Activated CD8-positive, alpha-beta memory T cell treated with anti-CD3 and anti-CD28 coated beads for 24 hours (primary cell): ENCODE data around the gene CCDC30.
A peak's percentile ranks its signal among the peaks of the same experiment; 100 is the strongest.
"Not testable (repeated sequence)": the region's sequence is repeated elsewhere in the genome, so short reads cannot be mapped to it uniquely, and the experiment has no call there.

ENCODE experiments used
- DNase-seq: peaks from one replicate; pipeline ENCODE4 v3.0.0-alpha.2; 2020

CCDC30 gene

DNA sequence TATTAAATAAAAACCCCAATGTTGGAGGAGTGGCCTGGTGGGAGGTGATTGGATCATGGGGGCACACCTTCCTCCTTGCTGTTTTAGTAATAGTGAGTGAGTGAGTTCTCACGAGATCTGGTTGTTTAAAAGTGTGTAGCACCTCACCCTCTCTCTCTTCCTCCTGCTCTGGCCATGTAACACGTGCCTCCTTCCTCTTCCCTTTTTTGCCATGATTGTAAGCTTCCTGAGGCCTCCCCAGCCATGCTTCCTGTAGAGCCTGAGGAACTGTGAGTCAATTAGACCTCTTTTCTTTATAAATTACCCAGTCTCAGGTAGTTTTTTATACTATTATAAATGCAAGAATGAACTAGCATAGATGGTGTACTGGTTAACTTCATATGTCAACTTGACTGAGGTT, 68.0 kb downstream of the CCDC30 start:
- DNase-seq: no peak

DNA sequence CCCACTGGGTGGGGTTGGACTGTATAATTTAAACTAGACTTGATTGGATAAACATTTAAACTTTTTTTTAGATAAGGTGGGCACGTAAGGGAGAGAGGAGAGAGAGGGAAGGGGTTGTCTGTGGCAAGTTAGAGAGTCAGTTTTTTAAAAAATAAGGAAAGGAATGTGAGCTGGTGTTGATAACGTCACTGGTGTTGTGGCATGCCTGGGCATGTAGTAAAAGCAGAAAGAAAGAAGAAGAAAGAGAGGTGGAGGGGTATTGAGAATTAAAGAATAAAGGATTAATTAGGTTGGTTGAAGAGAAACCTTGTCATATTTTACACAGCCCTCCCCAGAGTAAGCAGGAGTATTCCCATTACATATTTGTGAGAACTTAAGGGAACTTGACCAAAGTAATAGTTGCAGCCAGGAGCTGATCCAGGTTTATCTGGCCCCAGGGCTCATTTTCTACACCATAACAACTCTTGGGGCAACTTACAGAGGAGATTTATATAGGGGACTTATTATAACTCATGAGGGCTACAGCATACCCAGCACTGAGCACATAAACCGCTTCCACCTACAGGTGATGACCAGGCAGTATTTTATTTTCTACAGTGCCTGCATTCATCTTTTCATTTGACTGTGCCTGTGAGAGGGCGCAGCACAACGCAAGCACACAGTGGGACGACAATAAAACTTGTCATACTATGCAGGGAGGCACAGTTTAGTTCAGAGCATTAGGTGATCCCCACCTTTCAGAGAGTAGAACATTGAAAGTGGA, 70.2 kb downstream of the CCDC30 start:
- no peak for DNase-seq

DNA sequence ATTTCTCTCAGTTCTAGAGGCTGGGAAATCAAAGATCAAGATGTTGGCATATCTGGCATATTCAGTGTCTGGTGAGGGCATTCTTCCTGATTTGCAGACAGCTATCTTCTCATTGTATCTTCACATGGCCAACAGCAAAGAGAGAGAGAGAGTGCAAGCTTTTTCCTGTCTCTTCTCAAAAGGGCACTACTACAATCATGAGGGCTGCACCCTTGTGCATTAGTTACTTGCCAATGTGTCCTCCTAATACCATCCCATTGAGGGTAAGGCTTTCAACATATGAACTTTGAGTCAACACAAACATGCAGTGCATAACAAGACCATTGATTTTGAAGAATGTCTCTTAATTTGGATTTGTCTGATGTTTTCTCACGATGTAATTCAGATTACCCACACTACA, 78.0 kb downstream of the CCDC30 start:
- no peak for DNase-seq

DNA sequence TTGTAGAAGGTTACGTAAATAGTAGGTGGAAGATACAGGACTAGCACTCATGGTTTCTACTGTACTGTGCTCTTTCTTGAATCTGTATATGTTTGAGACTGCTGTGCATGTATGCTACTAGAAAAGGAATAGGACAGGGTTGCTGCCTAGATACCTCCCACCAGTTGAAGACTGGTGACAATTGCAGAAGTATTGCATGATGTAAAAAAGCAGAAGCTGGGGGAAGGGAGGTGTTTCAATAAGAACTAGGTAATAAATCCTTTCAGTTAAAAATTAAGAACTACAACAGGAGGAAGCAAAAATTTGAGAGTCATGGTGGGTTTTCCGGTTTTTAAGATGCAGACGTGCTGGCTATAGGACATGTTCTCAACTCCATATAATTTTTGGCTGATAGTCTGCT, 88.1 kb downstream of the CCDC30 start:
- DNase-seq: no peak

DNA sequence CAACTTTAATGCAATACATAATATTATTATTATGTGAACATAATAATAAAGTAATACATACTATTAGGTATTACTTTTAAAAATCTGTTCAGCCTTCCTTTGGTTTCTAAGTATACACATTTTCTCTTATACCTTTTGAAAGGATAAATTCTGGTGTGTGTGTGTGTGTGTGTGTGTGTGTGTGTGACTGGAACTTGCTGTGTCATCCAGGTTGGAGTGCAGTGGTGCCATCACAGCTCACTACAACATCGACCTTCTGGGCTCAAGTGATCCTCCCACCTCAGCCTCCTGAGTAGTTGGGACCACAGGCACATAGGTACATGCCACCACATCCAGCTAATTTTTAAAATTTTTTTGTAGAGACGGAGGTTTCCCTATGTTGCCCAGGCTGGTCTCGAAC, 88.5 kb downstream of the CCDC30 start:
- DNase-seq: no peak

DNA sequence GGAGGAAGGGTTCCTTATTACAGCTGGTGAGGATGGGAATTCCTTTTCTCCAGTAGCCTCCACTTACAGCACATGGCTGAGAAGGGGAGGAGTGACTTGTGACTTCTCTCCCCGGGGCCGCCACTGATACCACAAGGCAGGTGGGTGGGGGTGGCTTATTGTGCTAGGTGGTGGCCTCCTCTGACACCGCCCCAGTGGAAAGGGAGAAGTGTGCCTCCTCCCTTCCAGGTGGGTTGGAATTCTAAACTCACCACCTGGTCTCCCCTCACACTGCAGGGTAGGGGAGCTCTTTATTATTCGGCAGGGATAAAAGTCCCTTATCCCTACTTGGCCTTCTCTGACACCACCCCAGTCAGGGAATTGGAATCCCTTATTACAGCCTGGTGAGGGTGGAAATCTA, 89.5 kb downstream of the CCDC30 start:
- no peak for DNase-seq

DNA sequence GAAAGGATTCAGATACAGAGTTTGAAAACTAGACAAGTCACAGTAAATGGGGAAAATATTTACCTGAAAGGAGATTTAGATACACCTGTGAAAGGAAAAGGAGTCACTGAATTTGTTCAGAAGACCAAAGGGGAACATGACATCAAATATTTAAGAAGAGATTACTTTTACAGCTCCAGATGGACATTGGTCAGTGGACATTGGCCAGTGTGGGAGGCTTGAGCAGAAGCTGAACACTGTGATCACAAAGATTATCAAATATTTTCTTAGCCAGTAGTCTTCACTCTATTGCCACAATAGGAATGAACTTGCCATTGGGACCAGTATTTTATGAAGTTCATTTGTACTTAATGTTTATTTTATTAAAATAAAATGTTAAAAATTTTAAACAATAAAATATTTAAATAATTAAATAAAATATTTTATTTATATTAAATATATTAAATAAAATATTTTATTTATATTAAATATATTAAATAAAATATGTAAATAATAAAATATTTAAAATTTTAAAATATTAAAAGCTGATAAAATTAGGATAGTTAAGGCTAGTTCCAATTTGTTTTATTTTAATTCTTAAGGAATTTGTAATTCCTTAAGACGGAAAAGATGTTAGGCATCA, 94.3 kb downstream of the CCDC30 start:
- DNase-seq: no peak

DNA sequence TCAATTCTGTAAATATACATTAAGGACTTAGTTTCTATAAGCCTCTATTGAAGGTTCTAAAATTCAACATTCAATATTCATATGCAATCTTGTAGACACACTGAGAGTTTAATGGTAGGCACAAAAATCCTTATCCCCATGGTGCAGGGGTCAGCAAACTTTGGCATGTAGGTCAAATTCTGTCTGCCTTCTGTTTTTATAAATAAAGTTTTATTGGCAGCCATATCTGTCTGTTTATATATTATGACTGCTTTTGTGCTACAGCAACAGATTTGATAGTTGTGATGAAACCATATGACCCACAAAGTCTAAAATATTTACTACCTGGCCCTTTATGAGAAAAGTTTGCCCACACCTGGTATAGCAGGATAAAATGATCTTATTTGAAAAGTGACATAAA, 104.0 kb downstream of the CCDC30 start:
- no peak for DNase-seq

DNA sequence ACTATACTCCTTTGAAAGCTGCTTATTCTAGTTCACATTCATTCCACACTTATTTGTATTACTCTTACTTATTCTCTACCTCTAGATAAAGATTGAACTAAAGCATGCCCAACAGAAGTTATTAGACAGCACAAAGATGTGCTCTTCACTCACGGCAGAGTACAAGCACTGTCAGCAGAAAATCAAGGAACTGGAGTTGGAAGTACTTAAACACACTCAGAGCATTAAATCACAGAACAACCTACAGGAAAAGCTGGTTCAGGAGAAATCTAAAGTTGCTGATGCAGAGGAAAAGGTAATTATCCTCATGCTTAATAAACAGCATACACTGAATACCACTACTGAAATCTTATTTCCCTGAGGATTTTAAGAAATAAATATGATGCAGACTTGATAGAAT, 113.8 kb downstream of the CCDC30 start:
- DNase-seq: no peak

DNA sequence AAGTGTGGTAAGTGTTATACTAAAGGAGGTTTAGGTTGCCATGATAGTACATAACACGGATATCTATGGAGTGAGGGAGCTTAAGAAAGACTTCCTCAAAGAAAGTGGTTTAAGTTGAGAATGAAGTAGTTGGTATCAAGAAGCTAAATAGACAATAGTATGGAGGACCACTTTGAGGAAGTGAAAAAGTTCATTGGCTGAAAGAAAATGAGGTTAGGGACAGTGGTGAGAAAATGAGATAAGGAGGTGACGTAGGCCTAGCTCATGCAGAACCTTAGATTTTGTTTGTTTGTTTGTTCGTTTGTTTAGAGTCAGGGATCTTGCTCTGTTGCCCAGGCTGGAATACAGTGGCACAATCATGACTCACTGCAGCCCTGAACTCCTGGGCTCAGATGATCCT, 122.9 kb downstream of the CCDC30 start:
- DNase-seq: no peak

DNA sequence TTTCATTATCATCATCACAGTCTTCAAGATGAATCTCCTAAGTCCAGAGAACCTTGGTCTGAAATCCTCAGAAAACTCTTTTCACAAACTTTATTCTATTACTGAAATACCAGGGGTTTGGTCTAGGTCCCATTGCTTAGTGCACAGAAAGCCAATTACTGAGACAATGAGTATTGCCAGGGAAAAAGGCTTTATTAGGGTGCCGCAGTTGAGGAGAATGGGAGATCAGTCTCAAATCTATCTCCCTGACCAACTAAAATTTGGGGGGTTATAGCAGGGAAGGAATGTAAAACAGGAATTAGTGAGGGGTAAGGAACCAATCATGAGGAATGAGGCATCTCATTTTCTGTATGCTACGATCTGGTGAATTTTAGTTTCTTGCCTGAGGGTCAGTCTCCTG, 124.7 kb downstream of the CCDC30 start:
- no peak for DNase-seq

DNA sequence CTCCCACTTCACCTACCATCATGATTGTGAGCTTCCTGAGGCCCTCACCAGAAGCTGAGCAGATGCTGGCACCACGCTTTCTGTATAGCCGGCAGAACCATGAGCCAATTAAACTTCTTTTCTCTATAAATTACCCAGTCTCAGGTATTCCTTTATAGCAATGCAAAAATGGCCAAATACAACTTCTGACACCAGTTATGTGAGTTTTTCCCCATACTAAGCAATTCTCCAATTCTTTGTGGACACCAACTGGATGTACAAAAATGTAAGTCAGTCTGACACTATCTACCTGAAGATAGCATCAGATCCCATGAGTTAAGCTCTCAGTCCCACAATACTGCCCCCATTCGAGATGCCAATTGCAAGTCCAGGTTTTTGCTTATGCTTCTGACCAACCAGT, 129.7 kb downstream of the CCDC30 start:
- no peak for DNase-seq

DNA sequence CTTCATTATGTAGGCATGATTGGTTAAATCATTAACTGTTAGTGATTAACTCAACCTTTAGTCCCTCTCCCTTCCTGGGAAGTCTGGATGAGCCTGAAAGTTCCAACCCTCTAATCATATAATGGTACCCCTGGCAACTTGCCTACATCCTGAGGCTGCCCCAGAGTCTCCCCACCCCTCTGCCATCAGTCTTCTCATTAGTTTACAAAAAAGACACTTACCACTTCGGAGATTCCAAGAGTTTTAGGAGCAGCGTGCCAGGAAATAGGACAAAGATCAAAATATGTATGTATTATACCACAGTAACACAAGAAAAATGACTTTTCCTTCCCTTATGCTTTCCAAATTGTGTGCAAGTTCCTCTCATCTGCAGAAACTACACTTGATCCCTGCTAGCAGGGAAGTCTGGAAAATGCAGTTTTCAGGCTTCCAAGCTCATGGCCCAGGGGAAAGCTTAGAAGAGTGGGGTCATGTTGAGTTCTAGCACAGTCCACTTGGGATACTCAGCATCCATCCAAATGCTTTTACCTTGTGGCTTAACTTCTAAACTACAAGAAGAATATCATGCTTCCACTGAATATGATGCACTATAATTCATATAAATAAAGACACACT, 130.5 kb downstream of the CCDC30 start:
- DNase-seq: no peak

DNA sequence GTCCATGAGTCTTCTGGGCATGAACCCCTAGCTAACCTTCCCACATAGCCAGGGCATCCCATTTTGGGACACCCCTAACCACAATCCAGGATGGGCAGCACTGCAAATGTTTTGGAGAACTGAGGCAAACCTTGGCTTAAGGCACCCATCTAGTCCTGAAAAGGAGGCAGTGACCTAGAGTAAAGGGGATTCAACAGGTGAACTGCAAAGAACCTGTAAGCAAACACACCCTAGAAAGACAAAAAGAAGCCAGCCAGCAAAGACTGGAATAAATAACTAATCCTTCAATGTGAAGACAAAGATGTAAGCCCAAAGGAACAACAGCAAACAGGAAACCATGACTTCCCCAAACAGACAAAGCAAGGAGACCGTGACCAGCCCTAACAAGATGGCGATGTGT, 138.4 kb downstream of the CCDC30 start:
- DNase-seq: no peak

DNA sequence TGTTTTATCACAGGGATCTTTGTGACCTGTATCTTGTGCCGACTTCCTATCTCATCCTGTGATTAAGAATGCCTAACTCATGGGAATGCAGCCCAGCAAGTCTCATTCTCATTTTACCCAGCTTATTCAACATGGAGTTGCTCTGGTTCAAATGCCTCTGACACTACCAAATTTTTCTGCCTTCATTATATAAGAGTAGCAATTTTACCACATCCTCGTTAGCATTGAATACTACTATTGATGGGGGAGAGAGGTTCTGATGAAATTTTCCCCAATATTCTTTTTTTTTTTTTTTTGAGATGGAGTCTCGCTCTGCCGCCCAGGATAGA, 150.7 kb downstream of the CCDC30 start:
- DNase-seq: no peak

DNA sequence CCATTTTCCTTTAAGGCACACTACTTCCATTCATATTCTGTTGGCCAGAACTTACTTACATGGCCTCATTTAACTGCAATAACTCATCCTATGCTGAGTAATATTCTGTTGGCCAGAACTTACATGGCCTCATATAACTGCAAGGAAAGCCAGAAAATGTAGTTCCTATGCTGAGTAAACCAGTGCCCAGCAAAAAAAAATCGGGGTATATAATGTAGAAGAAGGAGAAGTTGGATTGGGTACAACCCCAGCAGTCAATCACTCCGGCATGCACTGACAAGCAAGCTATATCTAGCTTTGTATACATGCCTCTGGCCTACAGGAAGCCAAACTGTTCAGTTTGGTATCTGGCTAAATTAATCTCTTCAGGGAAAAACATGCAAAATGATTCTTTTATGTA, 155.8 kb downstream of the CCDC30 start:
- DNase-seq: no peak

DNA sequence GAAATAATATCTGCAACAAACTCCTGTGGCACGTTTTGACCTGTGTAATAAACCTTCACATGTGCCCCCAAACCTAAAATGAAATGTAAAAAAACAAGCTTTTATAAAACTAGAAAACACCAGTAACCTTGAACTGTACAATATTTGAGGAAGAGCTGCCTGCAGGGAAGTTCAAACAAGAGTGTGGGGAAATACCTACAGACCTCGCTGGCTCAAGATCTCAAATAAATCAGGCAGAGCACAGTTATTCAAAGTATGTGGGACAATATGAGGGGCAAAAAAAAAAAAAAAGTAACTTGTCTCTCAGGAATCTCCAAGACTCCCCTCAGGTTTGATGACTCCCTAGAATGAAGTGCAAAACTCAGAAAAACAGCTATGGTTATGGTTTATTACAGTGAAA, 157.2 kb downstream of the CCDC30 start:
- no peak for DNase-seq

DNA sequence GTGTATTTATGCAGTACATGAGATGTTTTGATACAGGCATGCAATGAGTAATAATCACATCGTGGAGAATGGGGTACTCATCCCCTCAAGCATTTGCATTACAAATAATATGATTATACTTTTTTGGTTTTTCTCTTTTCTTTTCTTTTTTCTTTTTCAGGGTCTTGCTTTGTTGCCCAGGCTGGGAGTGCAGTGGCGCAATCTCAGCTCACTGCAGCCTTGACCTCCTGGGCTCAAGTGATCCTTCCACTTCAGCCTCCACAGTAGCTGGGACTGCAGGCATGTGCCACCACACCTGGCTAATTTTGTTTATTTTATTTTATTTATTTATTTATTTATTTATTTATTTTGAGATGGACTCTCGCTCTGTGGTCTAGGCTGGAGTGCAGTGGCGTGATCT, 158.1 kb downstream of the CCDC30 start:
- DNase-seq: not testable (repeated sequence)

DNA sequence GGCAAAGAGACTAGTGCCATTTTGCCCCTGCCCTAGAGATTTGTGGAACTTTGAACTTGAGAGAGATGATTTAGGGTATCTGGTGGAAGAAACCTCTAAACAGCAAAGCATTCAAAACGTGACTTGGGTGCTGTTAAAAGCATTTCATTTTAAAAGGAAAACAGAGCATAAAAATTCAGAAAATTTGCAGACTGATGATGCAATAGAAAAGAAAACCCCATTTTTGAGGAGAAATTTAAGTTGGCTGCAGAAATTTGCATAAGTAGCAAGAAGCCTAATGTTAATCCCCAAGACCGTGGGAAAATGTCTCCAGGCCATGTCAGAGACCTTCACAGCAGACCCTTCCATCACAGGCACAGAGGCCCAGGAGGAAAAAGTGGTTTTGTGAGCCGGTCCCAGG, 164.1 kb downstream of the CCDC30 start:
- not testable (repeated sequence) for DNase-seq

DNA sequence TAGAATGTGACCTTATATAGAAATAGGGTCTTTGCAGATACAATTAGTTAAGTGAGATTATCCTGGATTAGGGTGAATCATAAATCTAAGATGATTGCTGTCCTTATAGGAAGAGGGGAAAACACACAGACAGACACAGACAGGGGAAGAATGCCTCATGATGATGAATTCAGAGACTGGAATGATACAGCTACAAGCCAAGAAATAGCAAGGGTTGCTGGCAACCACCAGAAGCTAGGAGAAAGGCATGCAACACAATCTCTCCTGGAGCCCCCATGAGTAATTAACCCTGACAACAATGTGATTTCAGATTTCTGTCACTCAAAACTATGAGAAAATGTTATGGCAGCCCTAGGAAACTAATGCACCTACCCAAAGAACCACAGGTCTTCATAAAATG, 176.0 kb downstream of the CCDC30 start:
- DNase-seq: no peak

DNA sequence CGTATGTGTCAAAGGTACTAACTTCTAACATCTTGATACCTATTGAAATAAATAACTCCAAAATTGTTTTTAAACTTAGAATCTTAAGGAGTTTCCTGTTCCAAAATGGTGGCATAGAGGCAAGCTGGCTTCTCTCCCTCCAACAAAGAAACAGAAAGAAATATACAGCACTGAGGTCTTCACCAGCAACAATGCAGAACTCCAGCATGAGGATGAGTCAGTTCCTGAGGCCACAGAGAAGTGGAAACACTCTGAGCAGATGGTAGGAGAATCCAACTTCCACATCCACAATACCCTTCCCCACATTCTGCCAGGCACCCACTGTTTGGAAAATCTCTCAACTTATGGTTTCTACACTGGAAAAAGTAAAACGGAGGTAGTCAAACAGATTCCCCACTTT, 183.0 kb downstream of the CCDC30 start:
- no peak for DNase-seq

DNA sequence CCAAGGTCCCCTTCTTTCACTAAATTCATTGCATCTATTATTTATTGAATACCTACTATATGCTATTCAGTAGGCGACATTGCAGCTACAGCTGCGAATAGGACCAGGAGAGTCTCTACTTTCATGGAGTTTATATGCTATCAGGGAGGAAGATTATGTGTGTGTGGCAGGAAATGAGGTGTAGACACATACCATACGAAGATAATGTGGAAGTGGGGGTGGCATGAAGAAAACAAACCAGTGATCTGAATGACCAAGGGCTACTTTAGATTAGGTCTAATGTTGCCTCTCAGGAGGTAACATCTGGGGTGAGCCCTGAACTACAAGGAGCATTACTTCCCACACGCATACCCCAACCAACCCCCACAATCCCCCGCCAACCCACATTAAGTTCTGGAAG, 194.1 kb downstream of the CCDC30 start:
- DNase-seq: no peak

DNA sequence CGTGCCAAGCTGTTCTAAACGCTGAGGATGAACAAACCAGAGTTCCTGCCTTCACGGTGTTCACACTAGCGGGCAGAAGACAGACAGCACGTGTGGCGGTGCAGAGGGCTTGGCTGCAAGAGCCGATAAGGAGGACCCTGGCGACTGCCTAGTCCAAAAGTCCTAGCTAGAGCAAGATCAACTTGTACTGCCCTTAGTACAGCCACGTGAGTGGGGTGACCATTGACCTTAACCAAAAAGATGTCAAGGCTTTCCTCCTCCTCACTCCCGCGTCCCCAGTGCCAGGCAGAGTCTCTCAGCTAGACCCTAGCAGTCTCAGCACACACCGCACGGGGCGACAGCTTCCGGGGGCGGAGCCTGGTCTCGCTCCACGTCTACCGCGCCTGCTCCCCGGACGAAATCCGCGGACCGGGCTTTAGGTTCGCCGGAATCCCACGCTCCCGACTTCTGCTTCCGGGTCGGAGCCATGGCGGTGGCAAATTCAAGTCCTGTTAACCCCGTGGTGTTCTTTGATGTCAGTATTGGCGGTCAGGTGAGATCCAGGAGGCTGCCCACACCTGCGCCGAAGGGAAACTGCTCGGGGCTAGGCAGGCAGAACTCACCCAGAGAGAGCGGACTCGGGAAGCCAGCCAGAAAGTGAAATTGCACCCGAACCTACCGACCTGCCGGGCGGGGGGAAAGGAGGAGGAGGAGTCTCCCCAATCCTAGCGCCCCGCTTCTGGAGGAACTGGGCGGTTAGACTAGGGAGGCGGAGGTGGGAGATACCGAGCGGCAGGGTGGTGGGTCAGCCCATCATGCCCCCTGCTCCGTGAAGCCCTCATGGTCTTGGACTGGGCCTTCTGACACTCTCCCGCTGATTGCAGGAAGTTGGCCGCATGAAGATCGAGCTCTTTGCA, 195.1 kb downstream of the CCDC30 start, which contains the start of gene PPIH:
TSS of gene PPIH (plus strand) at position 443 of the 896 bp plus-strand sequence. CDS start at position 467, 24 bp downstream.
- peak; percentile 96 for DNase-seq
